NAMALWA (cell line): ENCODE measurements around the gene FTCD.
"Not testable (repeated sequence)": the region's sequence is repeated elsewhere in the genome, so short reads cannot be mapped to it uniquely, and the experiment has no call there.

Source experiments
- DNase-seq: peaks from one replicate; pipeline ENCODE4 v3.0.0-alpha.2; 2015; ENCODE audit warnings: low spot score

Gene FTCD, protein sequence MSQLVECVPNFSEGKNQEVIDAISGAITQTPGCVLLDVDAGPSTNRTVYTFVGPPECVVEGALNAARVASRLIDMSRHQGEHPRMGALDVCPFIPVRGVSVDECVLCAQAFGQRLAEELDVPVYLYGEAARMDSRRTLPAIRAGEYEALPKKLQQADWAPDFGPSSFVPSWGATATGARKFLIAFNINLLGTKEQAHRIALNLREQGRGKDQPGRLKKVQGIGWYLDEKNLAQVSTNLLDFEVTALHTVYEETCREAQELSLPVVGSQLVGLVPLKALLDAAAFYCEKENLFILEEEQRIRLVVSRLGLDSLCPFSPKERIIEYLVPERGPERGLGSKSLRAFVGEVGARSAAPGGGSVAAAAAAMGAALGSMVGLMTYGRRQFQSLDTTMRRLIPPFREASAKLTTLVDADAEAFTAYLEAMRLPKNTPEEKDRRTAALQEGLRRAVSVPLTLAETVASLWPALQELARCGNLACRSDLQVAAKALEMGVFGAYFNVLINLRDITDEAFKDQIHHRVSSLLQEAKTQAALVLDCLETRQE

DNA sequence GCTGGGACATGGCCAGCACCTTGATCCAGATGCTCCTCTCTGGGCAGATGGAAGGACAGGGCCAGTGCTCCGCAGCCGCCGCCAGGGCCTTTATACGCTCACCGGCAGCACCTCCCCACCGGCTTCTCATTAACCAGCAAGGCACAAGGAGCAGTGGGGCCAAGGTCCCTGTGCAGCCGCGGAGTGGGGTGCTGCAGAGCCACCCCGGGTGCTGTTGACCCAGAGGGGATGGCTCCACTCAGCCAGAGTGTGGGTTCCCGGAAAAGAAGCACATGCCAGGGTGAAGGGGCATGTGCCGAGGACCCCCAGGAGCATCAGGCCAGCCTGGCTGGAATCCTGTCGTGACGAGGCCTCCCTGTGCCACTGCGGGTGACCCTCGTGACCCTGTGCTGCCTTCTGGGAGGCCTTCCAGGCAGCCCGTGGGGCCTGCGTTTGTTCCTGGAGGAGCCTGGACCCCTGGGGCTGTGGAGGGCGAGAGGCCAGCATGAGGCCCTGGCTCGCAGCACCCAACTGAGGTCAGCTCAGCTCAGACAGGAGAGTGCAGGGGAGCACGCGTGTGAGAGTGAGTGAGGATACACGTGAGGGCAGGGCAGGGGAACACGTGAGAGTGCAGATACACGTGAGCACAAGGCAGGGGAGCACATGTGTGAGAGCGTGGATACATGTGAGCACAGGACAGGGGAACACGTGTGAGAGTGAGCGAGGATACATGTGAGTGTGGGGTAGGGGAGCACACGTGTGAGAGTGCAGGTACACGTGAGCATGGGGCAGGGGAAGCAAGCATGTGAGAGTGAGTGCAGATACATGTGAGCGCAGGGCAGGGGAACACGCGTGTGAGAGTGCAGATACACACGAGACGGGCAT lies at the start of gene FTCD:
Gene FTCD (minus strand): TSS at position 66 of the 864 bp plus-strand sequence. CDS start 56 bp downstream, at position 10.
- no peak for DNase-seq

DNA sequence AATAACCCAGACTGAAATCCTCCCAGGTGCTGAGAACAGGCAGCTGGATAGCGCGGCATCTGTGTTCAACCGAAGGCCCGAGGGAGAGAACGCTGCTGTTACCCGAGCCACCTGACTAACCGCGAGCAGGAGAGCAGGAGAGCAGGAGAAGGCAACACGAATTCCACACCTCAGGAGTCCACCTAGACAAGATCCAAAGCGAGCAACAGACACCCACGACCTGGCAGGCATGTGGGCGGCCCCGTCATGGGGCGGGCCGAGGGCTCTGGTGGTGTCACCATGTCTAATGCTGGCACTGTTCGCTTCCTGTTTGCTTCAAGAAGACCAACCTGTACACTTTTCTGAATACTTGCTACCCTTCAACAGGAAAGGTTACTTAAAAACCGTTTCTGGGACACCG lies 49.8 kb upstream of the FTCD start:
- DNase-seq: no peak

- DNase-seq: no peak
Observed at GRCh38 chr21:46203203-46203600, 47.8 kb upstream of the FTCD start.

DNA sequence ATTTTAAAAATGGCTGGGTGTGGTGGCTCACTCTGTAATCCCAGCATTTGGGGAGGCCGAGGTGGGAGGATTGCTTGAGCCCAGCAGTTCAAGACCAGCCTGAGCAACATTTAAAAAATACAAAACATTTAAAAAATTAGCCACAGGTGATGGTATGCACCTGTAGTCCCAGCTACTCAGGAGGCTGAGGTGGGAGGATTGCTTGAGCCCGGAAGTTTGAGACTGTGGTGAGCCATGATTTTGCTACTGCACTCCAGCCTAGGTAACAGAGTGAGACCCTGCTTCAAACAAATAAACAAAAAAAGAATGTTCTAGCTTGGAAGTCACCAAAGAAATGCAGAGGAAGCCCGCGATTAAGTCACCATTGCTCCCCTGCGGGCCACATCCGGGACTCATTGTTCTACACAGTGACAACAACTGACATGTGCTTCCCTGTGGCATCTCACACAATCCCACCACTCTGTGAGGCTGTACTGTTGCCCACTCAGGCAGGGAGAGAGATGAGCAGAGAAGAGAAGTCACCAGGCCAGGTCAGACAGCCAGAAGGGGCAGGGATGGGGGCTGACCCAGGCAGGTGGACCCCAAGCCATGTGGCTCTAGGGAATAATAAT lies 47.3 kb upstream of the FTCD start:
- no peak for DNase-seq

DNA sequence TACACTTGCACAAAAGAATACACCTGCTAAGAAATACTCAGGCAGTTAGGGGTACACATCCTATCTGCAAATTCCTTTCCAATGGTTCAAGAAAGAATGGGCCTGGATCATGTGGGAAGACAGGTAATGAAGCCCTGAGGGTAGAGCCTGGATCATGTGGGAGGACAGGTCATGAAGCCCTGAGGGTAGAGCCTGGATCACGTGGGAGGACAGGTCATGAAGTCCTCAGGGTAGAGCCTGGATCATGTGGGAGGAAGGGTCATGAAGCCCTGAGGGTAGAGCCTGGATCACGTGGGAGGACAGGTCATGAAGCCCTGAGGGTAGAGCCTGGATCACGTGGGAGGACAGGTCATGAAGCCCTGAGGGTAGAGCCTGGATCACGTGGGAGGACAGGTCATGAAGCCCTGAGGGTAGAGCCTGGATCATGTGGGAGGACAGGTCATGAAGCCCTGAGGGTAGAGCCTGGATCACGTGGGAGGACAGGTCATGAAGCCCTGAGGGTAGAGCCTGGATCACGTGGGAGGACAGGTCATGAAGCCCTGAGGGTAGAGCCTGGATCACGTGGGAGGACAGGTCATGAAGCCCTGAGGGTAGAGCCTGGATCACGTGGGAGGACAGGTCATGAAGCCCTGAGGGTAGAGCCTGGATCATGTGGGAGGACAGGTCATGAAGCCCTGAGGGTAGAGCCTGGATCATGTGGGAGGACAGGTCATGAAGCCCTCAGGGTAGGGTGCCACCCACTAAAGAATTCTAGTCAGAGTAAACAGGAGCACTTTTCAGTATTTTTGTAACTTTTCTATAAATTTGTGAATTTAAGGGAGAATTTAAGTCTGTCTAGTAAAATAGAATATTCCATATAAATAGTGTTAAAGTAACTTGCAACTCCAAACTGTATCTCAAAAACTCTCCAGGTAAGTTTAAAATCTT lies 45.8 kb upstream of the FTCD start:
- not testable (repeated sequence) for DNase-seq

- no peak for DNase-seq
Observed at GRCh38 chr21:46199436-46200373, 44.3 kb upstream of the FTCD start.

- no peak for DNase-seq
Observed at GRCh38 chr21:46196733-46197132, 41.4 kb upstream of the FTCD start.

DNA sequence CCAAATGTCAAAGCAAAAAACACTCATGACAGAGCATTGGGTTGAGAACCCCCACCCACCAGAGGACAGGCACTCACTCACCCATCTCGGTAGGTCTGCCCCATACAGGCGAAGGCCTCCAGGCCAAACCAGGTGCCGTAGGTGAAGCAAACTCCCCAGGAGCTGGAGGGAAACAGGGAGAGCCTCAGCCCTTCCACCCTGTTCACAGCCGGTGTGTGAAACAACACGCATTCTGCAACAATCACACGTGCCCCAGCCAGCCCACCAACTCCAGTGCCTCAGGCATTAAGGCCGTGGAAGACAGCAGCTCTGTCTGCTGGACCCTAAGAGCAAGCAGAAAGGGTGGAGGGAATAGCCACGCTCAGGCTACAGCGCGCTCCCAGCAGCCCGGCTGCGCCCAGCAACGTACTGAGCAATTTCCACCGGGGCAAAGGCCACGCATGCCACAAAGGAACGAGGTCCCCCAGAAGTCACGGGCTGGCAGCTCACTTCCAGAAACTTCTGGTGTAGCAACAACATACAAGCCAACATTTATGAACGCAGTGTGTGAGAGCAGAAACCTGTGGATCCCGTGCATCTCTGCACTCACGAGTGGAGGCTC lies 40.3 kb upstream of the FTCD start:
- no peak for DNase-seq

GRCh38 chr21:46194374-46195334 lies 39.3 kb upstream of the FTCD start:
- DNase-seq: no peak

DNA sequence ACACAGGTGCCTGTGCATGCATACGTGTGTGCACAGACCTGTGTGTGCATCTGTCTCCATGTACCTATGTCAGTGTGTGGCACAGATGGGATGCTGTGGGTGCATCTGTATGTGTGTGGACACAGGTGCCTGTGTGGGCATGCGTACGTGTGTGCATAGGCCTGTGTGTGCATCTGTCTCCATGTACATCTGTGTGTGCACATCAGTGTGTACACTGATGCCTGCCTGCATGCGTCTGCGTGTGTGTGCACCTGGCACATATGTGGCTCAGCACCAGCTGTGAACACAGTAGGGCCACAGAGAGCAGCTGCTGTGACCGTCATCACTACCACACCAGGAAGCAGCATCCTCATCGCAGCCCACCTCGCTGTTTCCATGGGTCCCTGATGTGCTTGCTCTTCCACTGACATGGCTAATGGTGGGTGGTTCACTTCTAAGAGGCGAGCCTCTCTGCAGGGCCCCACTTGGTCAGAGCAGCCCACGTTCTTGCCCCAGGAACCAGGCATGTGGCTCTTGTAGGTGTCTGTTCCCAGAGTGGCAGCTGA lies 38.5 kb upstream of the FTCD start:
- DNase-seq: no peak

GRCh38 chr21:46191686-46192575 lies 36.6 kb upstream of the FTCD start:
- no peak for DNase-seq

- no peak for DNase-seq
Observed at GRCh38 chr21:46191257-46191685, 35.9 kb upstream of the FTCD start.

GRCh38 chr21:46190491-46191131 lies 35.2 kb upstream of the FTCD start:
- DNase-seq: no peak

DNA sequence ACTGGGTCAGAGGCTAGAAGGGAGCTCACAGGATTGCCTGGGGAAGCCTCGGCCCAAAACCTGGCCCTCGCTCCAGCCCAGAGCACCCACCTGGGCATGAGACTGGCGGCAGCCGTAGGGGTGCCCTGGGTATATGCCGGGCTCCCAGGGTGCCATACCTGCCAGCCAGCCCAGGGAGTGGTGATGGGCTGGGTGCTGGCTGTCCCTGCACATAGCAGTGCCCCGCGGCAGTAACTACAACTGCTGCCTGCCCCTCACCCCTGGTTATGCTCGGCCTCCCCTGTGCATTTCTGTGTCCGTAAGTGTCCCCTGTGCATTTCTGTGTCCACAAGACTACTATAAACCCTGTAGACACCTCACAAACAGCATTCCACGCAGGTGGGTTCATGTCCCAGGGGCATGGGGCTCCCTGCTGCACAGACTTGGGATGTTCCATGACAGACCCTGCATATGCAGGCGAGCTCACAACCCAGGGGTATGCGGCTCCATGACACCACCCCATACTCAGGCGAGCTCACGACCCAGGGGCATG lies 34.6 kb upstream of the FTCD start:
- DNase-seq: no peak

DNA sequence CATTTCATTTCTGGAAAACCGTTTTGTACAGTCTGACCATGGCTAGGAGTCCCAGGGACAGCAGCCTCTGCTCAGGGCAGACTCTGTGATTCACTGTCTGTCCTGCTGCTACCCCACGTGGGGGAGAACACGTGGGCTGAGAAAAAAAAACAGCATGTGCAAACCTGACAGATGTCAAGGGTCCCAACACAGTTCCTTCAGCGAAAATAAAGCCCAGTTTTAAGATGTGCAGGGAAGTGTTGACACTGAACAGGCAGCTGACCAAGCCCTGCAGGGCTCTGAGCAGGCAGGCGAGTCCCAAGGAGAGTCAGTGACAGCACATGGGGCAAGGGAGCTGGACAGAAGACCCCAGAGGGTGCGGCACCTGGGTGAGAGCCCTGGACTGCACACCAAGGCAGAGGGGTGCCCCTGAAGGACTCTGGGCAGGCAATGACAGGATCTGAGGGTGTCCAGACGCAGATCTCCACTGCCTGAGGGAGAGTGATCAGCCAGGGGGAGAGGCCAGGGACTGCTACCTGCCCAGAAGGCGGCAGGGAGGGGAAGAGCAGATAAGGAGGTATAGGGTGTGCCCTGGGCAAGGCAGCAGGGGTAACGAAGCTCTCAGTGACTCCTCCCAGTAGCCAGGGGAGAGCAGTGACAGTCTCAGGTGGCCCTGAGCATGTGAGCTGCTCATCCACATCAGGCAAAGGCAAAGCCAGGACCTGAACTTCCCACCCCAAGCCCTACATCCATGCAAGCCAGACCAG lies 34.0 kb upstream of the FTCD start:
- no peak for DNase-seq
